ENCODE results near the gene TRAPPC2.

Gene TRAPPC2

DNA sequence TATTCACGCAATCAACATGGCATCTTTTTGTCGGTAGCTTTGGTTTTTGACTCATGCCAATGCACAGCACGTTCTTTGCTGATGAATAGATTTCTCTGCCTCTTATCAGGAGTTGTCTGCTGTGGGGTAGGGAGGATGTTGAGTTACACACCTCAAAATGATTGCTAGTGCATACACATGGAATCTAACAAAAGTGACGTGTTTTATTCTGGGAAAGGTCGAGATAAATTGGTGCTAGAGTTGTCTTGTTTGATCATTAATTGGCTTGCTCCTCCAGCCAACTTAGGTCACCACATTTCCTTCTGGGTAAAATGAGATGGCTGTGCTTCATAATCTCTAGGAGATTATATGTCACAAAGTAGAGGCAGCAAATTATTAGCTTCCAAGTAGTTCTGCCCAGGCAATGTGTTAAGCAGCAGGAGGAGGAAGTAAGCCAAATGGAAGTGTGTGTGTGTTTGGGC lies 41.6 kb downstream of the TRAPPC2 start:
- no peak for DNase-seq (ENCODE audit: low read depth, low spot score)
- H3K4me3 ChIP-seq (ENCODE audit: low read depth, low read length) = no peak overlapping the region
- ChIA-PET CTCF (interaction anchor here (1.2 to 1.7 kb wide), 2 partner anchors 186 to 746 kb away, joined by 3 to 5 read pairs; no protein-coding TSS in a partner anchor), POLR2A (no interaction called here)
- TF ChIP-seq, protein P1, sequence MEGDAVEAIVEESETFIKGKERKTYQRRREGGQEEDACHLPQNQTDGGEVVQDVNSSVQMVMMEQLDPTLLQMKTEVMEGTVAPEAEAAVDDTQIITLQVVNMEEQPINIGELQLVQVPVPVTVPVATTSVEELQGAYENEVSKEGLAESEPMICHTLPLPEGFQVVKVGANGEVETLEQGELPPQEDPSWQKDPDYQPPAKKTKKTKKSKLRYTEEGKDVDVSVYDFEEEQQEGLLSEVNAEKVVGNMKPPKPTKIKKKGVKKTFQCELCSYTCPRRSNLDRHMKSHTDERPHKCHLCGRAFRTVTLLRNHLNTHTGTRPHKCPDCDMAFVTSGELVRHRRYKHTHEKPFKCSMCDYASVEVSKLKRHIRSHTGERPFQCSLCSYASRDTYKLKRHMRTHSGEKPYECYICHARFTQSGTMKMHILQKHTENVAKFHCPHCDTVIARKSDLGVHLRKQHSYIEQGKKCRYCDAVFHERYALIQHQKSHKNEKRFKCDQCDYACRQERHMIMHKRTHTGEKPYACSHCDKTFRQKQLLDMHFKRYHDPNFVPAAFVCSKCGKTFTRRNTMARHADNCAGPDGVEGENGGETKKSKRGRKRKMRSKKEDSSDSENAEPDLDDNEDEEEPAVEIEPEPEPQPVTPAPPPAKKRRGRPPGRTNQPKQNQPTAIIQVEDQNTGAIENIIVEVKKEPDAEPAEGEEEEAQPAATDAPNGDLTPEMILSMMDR (IDR thresholded peaks at IDR 0.05; ENCODE audit: insufficient read depth, low read length, missing control alignments) = no peak

DNA sequence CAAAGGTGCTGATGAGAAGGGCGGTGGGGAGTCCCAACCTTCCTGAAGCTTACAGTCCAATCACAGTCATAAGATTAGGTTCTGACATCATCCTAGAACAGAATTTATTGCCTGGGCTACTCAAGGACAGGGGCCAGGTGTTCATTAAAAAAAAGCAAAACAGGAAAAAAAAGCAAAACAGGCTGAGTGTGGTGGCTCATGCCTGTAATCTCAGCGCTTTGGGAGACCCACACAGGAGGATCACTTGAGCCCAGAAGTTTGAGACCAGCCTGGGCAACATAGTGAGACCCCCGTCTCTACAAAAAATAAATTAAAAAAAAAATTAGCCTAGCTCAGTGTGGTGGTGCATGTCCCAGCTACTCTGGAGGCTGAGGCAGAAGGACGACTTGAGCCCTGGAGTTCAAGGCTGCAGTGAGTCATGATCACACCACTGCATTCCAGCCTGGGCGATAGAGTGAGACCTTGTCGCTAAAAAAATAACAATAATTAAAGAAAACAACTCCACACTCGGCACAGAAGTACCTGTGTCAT lies 42.5 kb downstream of the TRAPPC2 start:
- TF ChIP-seq, protein P1 (IDR thresholded peaks at IDR 0.05; ENCODE audit: insufficient read depth, low read length, missing control alignments) = no peak
- DNase-seq (ENCODE audit: low read depth, low spot score) = no peak
- ChIA-PET CTCF (interaction anchor here (1.7 to 1.9 kb wide), 2 partner anchors 14 to 185 kb away, joined by 4 to 5 read pairs; no protein-coding TSS in a partner anchor), POLR2A (no interaction called here)
- H3K4me3 ChIP-seq (ENCODE audit: low read depth, low read length) = no peak overlapping the region

DNA sequence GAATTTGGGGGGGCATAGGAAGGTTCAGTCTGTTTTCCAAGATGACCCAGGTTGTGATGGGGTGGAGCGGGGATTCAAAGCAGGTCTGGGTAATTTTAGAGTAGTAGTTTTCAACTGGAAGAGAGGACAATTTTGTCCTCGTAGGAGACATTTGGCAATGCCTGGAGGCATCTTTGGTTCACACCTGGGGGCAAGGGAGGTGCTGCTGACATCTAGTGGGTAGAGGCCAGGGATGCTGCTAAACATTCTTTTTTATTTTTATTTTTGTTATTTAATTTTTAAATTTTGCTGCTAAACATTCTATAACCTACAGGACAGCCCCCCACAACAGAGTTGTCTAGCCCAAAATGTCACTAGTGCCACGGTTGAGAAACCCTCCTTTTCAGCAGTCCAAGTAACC lies 43.6 kb downstream of the TRAPPC2 start:
- TF ChIP-seq, protein P1 (IDR thresholded peaks at IDR 0.05; ENCODE audit: insufficient read depth, low read length, missing control alignments) = no peak
- H3K4me3 ChIP-seq (ENCODE audit: low read depth, low read length) = peak overlapping the region; percentile 72
- DNase-seq (ENCODE audit: low read depth, low spot score) = no peak
- ChIA-PET CTCF (interaction anchor here (1.9 kb wide), 1 partner anchor 15 kb away, joined by 4 read pairs; no protein-coding TSS in a partner anchor), POLR2A (no interaction called here)

DNA sequence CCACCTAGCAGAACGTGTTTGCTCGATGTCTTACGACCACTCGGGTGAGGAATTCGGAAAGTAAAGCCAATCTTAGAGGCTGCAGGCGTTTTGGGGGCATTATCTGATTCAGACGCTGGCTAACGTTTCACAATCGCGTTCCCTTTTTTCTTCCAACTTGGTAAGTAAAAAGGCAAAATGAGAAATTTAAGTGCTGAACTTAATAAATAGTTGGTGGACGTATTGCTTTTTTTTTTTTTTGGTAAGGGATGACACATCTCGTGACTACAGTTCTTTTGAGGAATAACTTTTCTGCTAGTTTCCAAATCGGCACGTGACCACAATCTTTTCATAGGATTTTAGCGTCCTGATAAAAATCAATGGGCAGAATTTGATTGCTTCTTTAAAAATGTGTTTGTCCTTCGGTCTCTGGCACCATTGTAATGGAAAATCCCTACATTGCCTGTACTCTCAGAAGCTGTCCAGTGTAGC lies 44.6 kb downstream of the TRAPPC2 start:
- POLR2A ChIA-PET = no interaction called here
- CTCF ChIA-PET = no interaction called here
- TF ChIP-seq, protein P1 (IDR thresholded peaks at IDR 0.05; ENCODE audit: insufficient read depth, low read length, missing control alignments) = no peak
- H3K4me3 ChIP-seq (ENCODE audit: low read depth, low read length) = peak overlapping the region; percentile 72
- no peak for DNase-seq (ENCODE audit: low read depth, low spot score)

DNA sequence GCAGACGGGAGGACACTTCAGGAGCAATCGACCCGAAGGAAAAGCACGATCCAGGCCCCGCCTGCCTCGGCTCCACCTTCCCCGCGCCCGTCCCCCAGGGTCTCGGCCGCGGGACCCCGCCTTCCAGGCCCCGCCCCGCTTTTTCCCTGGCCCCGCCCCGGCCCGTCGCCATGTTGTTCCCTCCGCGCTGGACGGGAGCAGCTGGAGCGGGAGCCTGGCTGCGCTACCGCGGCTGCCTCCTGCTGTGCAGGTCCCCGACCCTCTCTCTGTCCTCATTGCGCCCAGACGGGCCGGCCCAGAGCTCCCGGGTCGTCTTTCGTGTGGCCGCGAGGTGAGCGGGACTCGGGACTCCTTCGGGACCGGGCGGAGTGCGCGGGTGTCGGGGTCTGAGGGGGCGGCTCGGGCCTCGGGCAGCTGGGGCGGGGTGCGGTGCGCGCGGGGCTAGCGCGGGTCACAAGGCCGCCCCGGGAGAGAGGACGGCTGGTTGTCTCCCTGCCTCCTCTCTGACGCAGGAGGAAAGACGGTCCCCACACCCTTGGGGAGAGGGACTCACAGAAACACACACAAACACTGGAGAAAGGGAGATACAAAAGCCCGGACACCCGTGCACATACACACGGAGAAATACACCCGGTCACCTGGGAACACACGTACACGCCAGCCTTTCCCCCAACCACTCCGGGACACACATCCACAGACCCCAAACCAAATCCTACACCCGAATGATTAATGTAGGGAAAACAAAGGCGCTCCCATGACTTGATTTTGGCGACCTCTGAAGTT lies 45.3 kb downstream of the TRAPPC2 start, which contains the start of gene RAB9A:
RAB9A (plus strand) TSS at position 171 of the 783 bp plus-strand sequence. CDS start 19,619 bp downstream, outside the sequence.
- TF ChIP-seq, protein P1 (IDR thresholded peaks at IDR 0.05; ENCODE audit: insufficient read depth, low read length, missing control alignments) = peak; percentile 0
- H3K4me3 ChIP-seq (ENCODE audit: low read depth, low read length) = peak within 1 kb of the TSS; percentile 72
- no peak for DNase-seq (ENCODE audit: low read depth, low spot score)
- POLR2A ChIA-PET = interaction anchor here (1.1 kb wide), 1 partner anchor 46 kb away, joined by 3 read pairs; no protein-coding TSS in a partner anchor
- CTCF ChIA-PET = interaction anchor here (1.2 to 1.7 kb wide), 2 partner anchors 22 to 182 kb away, joined by 5 read pairs; no protein-coding TSS in a partner anchor

All from AG04449 (cell line).